K562 (cell line): Measurements from ENCODE around the gene FKBP2. TPM values are rescaled to one million over a fixed set of nuclear protein-coding genes. Genes with fewer than 3 reads are reported as not detected.

Source experiments
- CBX1 ChIP-seq: sonication (generic); IDR thresholded peaks from 2 replicates; pipeline ENCODE4 v1.6.1; 2016; ENCODE audit warnings: antibody characterized with exemption, low read depth, mild to moderate bottlenecking
- GABPB2 ChIP-seq: fragments of 250-450 bp; sonication (Bioruptor Pico); conservative IDR thresholded peaks from 2 replicates; pipeline ENCODE4 v1.5.1; 2021; ENCODE audit warnings: mild to moderate bottlenecking
- GTF2A2 ChIP-seq: IDR thresholded peaks from 2 replicates; pipeline ENCODE4 v1.6.1; 2016; ENCODE audit warnings: mild to moderate bottlenecking, missing genetic modification characterization, missing compliant biosample characterization
- HMGN3 ChIP-seq: IDR thresholded peaks from 2 replicates; pipeline ENCODE4 v1.6.1; 2011; ENCODE audit warnings: borderline replicate concordance, low read depth, mild to moderate bottlenecking, mixed read lengths, low read length; ENCODE audit not compliant: insufficient read length; ENCODE audit errors: extremely low read depth
- LEF1 ChIP-seq: fragments of 450-650 bp; IDR thresholded peaks from 2 replicates; pipeline ENCODE4 v1.6.1; 2016; ENCODE audit warnings: mild to moderate bottlenecking
- MAFG ChIP-seq: fragments of 450-650 bp; conservative IDR thresholded peaks from 2 replicates; pipeline ENCODE4 v1.6.1; 2016; ENCODE audit warnings: missing genetic modification characterization, missing compliant biosample characterization
- PCBP1 ChIP-seq: fragments of 200-400 bp; formaldehyde crosslinking; IDR thresholded peaks from 2 replicates; pipeline ENCODE4 v1.6.1; 2018; ENCODE audit warnings: mild to moderate bottlenecking, low read depth, low read length; ENCODE audit not compliant: poor library complexity, severe bottlenecking
- SIN3B ChIP-seq: fragments of 450-650 bp; IDR thresholded peaks from 2 replicates; pipeline ENCODE4 v1.6.1; 2017; ENCODE audit warnings: low read depth, mild to moderate bottlenecking, moderate library complexity
- SRSF9 ChIP-seq: fragments of 200-400 bp; formaldehyde crosslinking; IDR thresholded peaks from 2 replicates; pipeline ENCODE4 v1.6.1; 2017; ENCODE audit warnings: low read depth, low read length, borderline replicate concordance
- ZKSCAN8 ChIP-seq: fragments of 200-800 bp; sonication (Bioruptor generic); IDR thresholded peaks from 2 replicates; pipeline ENCODE4 v1.6.1; 2016; ENCODE audit warnings: missing genetic modification characterization, missing compliant biosample characterization
- ZNF224 ChIP-seq: sonication (generic); formaldehyde crosslinking; IDR thresholded peaks from 2 replicates; pipeline ENCODE4 v1.8.0; 2022; ENCODE audit warnings: mild to moderate bottlenecking, missing genetic modification reagents
- ZNF445 ChIP-seq: fragments of 250-450 bp; sonication (Bioruptor Pico); IDR thresholded peaks from 2 replicates; pipeline ENCODE4 v1.4.0; 2020; ENCODE audit warnings: low read depth, mild to moderate bottlenecking, moderate library complexity
- ZNF707 ChIP-seq: fragments of 250-450 bp; sonication (Bioruptor Pico); conservative IDR thresholded peaks from 2 replicates; pipeline ENCODE4 v1.8.0; 2022; ENCODE audit warnings: inconsistent platforms, mild to moderate bottlenecking, moderate library complexity
- polyA plus RNA-seq, 8 experiments: library from polyadenylated mRNA; depleted of rRNA in 4 of 8; stranded (reverse) in 5 of 8; unstranded in 3 of 8; fragments of >200 nt; fragmentation: Nextera tagmentation in 2 of 8; fragmentation: Illumina TruSeq in 1 of 8; extraction: Ambion mirVana in 2 of 8; extraction: Trizol in 1 of 8; gene quantifications; 2 replicates each; pipeline versions ENCODE4 v1.2.1 to v1.2.3, GENCODE V29; 2011 to 2014; ENCODE audit warnings: inconsistent platforms in 1 of 8, missing spikeins in 1 of 8
- total RNA-seq, 7 experiments: library from RNA; depleted of rRNA in 6 of 7; stranded (reverse); fragments of >200 nt in 6 of 7; fragmentation: Illumina TruSeq in 2 of 7; extraction: Trizol in 2 of 7; gene quantifications; 2 replicates each; pipeline versions ENCODE4 v1.2.1 to v1.2.3, GENCODE V29; 2011 to 2021; ENCODE audit warnings: low replicate concordance in 1 of 7
- TF ChIP-seq, protein P1 (sequence below): sonication (generic); formaldehyde crosslinking; IDR thresholded peaks from 2 replicates; pipeline ENCODE4 v1.8.0; 2022; ENCODE audit warnings: mild to moderate bottlenecking, missing genetic modification reagents
- TF ChIP-seq, protein P2 (sequence below): fragments of 450-650 bp; IDR thresholded peaks from 2 replicates; pipeline ENCODE4 v1.6.1; 2017; ENCODE audit warnings: antibody characterized with exemption, mild to moderate bottlenecking
- TF ChIP-seq, protein P3 (sequence below): IDR thresholded peaks from 2 replicates; pipeline ENCODE4 v1.6.1; 2014; ENCODE audit warnings: antibody characterized with exemption
- TF ChIP-seq, protein P4 (sequence below): fragments of 250-450 bp; sonication (Bioruptor Pico); IDR thresholded peaks from 2 replicates; pipeline ENCODE4 v1.6.1; 2021; ENCODE audit warnings: mild to moderate bottlenecking

FKBP2 gene
- total and polyA plus RNA-seq, 9 of the 15 experiments (the other 6 are each of a cell fraction or from before 2014, with no cell fraction given) = 3.5 to 151 (median 58.1) TPM

DNA sequence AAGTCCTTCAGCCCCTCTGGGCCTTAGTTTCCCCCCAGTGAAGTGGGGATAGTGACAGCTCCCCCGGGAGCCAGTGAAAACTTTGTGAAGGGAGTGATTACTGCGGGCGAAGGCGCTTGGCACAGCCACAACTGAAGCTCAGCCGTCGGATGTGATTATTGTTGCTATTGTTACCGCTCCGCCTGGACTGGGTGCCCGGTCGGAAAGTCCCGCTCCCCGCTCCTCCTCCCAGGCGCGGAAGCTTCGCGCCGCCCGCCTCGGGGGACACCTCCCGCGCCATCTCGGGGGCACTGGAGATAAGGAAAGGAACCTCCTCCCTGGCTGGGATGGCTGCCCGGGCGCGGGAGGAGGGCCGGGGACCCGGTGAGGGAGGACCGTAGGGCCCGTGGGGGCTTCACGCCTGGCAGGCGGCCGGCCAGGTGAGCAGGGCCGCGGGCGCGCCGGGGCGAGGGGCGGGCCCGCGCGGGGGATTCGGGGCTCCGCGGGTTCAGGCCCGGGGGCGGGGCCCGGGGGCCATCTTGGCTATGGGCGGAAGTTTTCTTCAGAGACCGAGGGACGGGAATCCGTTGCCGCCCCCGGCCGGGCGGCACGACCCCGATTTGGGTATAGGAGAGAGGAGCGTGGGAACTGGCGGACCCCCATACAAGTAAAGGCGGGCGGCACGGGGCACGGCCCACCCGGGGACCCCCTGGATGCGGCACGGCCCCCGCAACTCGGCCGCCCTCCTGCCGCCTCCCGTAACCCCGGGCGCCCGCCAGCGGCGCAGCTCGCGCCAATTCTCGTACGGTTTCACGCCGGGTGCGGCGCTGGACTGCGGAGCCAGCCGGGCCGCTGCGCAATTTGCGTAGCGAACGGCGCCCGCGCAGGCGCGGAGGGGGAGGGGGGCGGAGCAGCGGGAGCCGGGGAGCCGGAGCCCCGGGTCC is 44.3 kb downstream of the FKBP2 start, which contains the start of gene GPR137 (continued):
- peak; percentile 46 for TF ChIP-seq HMGN3
- 0 out of 2 replicates have a peak, but pooled peaks have one; percentile 35 for TF ChIP-seq SIN3B
- TF ChIP-seq, protein P1, sequence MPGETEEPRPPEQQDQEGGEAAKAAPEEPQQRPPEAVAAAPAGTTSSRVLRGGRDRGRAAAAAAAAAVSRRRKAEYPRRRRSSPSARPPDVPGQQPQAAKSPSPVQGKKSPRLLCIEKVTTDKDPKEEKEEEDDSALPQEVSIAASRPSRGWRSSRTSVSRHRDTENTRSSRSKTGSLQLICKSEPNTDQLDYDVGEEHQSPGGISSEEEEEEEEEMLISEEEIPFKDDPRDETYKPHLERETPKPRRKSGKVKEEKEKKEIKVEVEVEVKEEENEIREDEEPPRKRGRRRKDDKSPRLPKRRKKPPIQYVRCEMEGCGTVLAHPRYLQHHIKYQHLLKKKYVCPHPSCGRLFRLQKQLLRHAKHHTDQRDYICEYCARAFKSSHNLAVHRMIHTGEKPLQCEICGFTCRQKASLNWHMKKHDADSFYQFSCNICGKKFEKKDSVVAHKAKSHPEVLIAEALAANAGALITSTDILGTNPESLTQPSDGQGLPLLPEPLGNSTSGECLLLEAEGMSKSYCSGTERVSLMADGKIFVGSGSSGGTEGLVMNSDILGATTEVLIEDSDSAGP = no peak
- no peak for TF ChIP-seq SRSF9
- no peak for TF ChIP-seq GTF2A2 (tag)
- no peak for TF ChIP-seq ZNF707
- TF ChIP-seq GABPB2 (CRISPR knock-in tag) = no peak
- TF ChIP-seq, protein P2, sequence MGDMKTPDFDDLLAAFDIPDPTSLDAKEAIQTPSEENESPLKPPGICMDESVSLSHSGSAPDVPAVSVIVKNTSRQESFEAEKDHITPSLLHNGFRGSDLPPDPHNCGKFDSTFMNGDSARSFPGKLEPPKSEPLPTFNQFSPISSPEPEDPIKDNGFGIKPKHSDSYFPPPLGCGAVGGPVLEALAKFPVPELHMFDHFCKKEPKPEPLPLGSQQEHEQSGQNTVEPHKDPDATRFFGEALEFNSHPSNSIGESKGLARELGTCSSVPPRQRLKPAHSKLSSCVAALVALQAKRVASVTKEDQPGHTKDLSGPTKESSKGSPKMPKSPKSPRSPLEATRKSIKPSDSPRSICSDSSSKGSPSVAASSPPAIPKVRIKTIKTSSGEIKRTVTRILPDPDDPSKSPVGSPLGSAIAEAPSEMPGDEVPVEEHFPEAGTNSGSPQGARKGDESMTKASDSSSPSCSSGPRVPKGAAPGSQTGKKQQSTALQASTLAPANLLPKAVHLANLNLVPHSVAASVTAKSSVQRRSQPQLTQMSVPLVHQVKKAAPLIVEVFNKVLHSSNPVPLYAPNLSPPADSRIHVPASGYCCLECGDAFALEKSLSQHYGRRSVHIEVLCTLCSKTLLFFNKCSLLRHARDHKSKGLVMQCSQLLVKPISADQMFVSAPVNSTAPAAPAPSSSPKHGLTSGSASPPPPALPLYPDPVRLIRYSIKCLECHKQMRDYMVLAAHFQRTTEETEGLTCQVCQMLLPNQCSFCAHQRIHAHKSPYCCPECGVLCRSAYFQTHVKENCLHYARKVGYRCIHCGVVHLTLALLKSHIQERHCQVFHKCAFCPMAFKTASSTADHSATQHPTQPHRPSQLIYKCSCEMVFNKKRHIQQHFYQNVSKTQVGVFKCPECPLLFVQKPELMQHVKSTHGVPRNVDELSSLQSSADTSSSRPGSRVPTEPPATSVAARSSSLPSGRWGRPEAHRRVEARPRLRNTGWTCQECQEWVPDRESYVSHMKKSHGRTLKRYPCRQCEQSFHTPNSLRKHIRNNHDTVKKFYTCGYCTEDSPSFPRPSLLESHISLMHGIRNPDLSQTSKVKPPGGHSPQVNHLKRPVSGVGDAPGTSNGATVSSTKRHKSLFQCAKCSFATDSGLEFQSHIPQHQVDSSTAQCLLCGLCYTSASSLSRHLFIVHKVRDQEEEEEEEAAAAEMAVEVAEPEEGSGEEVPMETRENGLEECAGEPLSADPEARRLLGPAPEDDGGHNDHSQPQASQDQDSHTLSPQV = no peak
- TF ChIP-seq, protein P3, sequence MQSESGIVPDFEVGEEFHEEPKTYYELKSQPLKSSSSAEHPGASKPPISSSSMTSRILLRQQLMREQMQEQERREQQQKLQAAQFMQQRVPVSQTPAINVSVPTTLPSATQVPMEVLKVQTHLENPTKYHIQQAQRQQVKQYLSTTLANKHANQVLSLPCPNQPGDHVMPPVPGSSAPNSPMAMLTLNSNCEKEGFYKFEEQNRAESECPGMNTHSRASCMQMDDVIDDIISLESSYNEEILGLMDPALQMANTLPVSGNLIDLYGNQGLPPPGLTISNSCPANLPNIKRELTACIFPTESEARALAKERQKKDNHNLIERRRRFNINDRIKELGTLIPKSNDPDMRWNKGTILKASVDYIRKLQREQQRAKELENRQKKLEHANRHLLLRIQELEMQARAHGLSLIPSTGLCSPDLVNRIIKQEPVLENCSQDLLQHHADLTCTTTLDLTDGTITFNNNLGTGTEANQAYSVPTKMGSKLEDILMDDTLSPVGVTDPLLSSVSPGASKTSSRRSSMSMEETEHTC = no peak
- TF ChIP-seq LEF1 = no peak
- TF ChIP-seq MAFG = no peak
- TF ChIP-seq CBX1 = peak; percentile 22; the same call in 1 of the 2 replicates
- TF ChIP-seq ZNF224 (CRISPR knock-in tag) = no peak
- no peak for TF ChIP-seq PCBP1
- TF ChIP-seq ZNF445 (CRISPR knock-in tag) = no peak
- TF ChIP-seq, protein P4, sequence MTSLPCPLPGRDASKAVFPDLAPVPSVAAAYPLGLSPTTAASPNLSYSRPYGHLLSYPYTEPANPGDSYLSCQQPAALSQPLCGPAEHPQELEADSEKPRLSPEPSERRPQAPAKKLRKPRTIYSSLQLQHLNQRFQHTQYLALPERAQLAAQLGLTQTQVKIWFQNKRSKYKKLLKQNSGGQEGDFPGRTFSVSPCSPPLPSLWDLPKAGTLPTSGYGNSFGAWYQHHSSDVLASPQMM (CRISPR knock-in tag) = no peak
- no peak for TF ChIP-seq ZKSCAN8 (CRISPR knock-in tag)
